Measurements from ENCODE around the gene POU5F2.

- TF ChIP-seq CTCF (IDR thresholded peaks at IDR 0.05) (no peak), POLR2A (IDR thresholded peaks at IDR 0.05) (no peak)
Observed at GRCh38 chr5:93723681-93724080, 17.7 kb downstream of the POU5F2 start.

All from thyroid gland (tissue), 4 donors.